Tongue (tissue), 2 donors: ENCODE data around the gene TP53BP2. TPM values are rescaled to one million over a fixed set of nuclear protein-coding genes. Genes with fewer than 3 reads are reported as not detected.
A peak's percentile ranks its signal among the peaks of the same experiment; 100 is the strongest.

Experiments
- DNase-seq: peaks from one replicate; pipeline ENCODE4 v3.0.0-alpha.2; 2015
- total RNA-seq: library from RNA; depleted of rRNA; stranded (reverse); fragments of >200 nt; gene quantifications from one replicate; pipeline ENCODE4 v1.2.3, GENCODE V29; 2014

The TP53BP2 gene
- total RNA-seq, 1 donor from 2014 or later, result 38.9 TPM

GRCh38 chr1:223792046-223792445 is 53.7 kb downstream of the TP53BP2 start:
- DNase-seq, result no peak

GRCh38 chr1:223788746-223789415 is 56.9 kb downstream of the TP53BP2 start:
- no peak for DNase-seq

GRCh38 chr1:223785808-223786207 is 59.9 kb downstream of the TP53BP2 start:
- no peak for DNase-seq

- no peak for DNase-seq
Measured at GRCh38 chr1:223784541-223784940, 61.2 kb downstream of the TP53BP2 start.

GRCh38 chr1:223783676-223784075 is 62.1 kb downstream of the TP53BP2 start:
- no peak for DNase-seq

- DNase-seq, result no peak
Measured at GRCh38 chr1:223780949-223781348, 64.8 kb downstream of the TP53BP2 start.

GRCh38 chr1:223780318-223780717 is 65.4 kb downstream of the TP53BP2 start:
- no peak for DNase-seq

- no peak for DNase-seq
Measured at GRCh38 chr1:223776826-223777454, 68.8 kb downstream of the TP53BP2 start.

GRCh38 chr1:223776075-223776814 is 69.5 kb downstream of the TP53BP2 start:
- no peak for DNase-seq

GRCh38 chr1:223775711-223776074 is 70.1 kb downstream of the TP53BP2 start:
- DNase-seq, result no peak

- DNase-seq, result peak; percentile 52
Measured at GRCh38 chr1:223775054-223775453, 70.7 kb downstream of the TP53BP2 start.

GRCh38 chr1:223774134-223774814 is 71.5 kb downstream of the TP53BP2 start:
- no peak for DNase-seq

GRCh38 chr1:223772771-223773160 is 73.0 kb downstream of the TP53BP2 start:
- no peak for DNase-seq

- DNase-seq, result peak; percentile 58
Measured at GRCh38 chr1:223771814-223772770, 73.7 kb downstream of the TP53BP2 start.

- no peak for DNase-seq
Measured at GRCh38 chr1:223771469-223771813, 74.3 kb downstream of the TP53BP2 start.

GRCh38 chr1:223770621-223771315 is 75.0 kb downstream of the TP53BP2 start:
- no peak for DNase-seq

GRCh38 chr1:223765719-223766340 is 79.9 kb downstream of the TP53BP2 start:
- no peak for DNase-seq

- peak; percentile 67 for DNase-seq
Measured at GRCh38 chr1:223765036-223765718, 80.6 kb downstream of the TP53BP2 start.

GRCh38 chr1:223763881-223764280 is 81.9 kb downstream of the TP53BP2 start:
- no peak for DNase-seq

- no peak for DNase-seq
Measured at GRCh38 chr1:223763251-223763650, 82.5 kb downstream of the TP53BP2 start.
